ENCODE data around the gene SOX1. TPM values are rescaled to one million over a fixed set of nuclear protein-coding genes. Genes with fewer than 3 reads are reported as not detected.

The SOX1 gene
- total and polyA plus RNA-seq, 10 of the 15 experiments (the other 5 are each of a cell fraction or from before 2014, with no cell fraction given), result not detected

GRCh38 chr13:112097770-112098169 lies 30.8 kb downstream of the SOX1 start:
- ATAC-seq (no peak), DNase-seq (ENCODE audit: low read depth, low spot score) (no peak), FAIRE-seq (no peak)
- in situ Hi-C loops (cut with MboI), result loop anchor here (25.0 kb wide), 1 partner anchor 515 kb away; no protein-coding TSS in a partner anchor
- no peak for TF ChIP-seq ZNF622 (IDR thresholded peaks at IDR 0.05)
- no peak for TF ChIP-seq SMC3 (IDR thresholded peaks at IDR 0.05; ENCODE audit: borderline replicate concordance, low read length)
- no peak for TF ChIP-seq EGR1 (IDR thresholded peaks at IDR 0.05; ENCODE audit: borderline replicate concordance in 1 of 2, low read depth in 2 of 2, low read length in 2 of 2)
- no peak for TF ChIP-seq STAT3 (IDR thresholded peaks at IDR 0.05; ENCODE audit: low read depth, low read length)
- TF ChIP-seq JUND (IDR thresholded peaks at IDR 0.05; ENCODE audit: low read depth, low read length), result no peak
- no peak for TF ChIP-seq IRF3 (IDR thresholded peaks at IDR 0.05)
- TF ChIP-seq ZSCAN29 (IDR thresholded peaks at IDR 0.05), result no peak
- ChIA-PET POLR2A (no interaction called here), RAD21 (ENCODE audit: unreplicated experiment) (no interaction called here), SMC1A (ENCODE audit: uncharacterized antibody, unreplicated experiment) (no interaction called here), CTCF (no interaction called here)
- no peaks in the 10 kb centered on the region for H3K27me3 ChIP-seq (replicated peaks in 1 of 2; ENCODE audit: control insufficient read depth in 2 of 2, insufficient read depth in 2 of 2, low read length in 1 of 2)
- H3K36me3 ChIP-seq (ENCODE audit: control insufficient read depth in 2 of 2, insufficient read depth in 2 of 2, low read length in 1 of 2), result no peaks in the 10 kb centered on the region
- H3K79me2 ChIP-seq (ENCODE audit: control insufficient read depth, insufficient read depth, low read length), result no peaks in the 10 kb centered on the region
- H2AFZ ChIP-seq (ENCODE audit: control insufficient read depth, low read depth, low read length), result no peak overlapping the region
- H4K20me1 ChIP-seq (ENCODE audit: control insufficient read depth, insufficient read depth), result no peaks in the 10 kb centered on the region
- intact Hi-C loops (cut with micrococcal nuclease; ENCODE audit: unreplicated experiment), result no loop called here
- no peaks in the 10 kb centered on the region for H3K9me3 ChIP-seq (replicated peaks; ENCODE audit: control insufficient read depth, insufficient read depth, low read length)
- no peak overlapping the region for H3K4me3 ChIP-seq
- no TSS peak for BruUV-seq (replicated peaks)
- H3K4me2 ChIP-seq (ENCODE audit: control insufficient read depth, insufficient read depth), result no peak overlapping the region
- no peak overlapping the region for H3K9ac ChIP-seq (ENCODE audit: control insufficient read depth, insufficient read depth, low read length)
- no peaks in the 10 kb centered on the region for H3K4me1 ChIP-seq (ENCODE audit: control insufficient read depth, insufficient read depth, low read length)
- 21% methylated on average over 10 of the region's 10 CpGs for whole genome bisulfite sequencing (ENCODE audit: insufficient coverage, insufficient replicate concordance, low lambda C conversion rate, missing lambda C conversion rate)
- H3K27ac ChIP-seq (ENCODE audit: control insufficient read depth, insufficient read depth), result no peak overlapping the region

GRCh38 chr13:112098699-112099098 lies 31.8 kb downstream of the SOX1 start:
- RAD21 ChIA-PET (ENCODE audit: unreplicated experiment), result no interaction called here
- SMC1A ChIA-PET (ENCODE audit: uncharacterized antibody, unreplicated experiment), result interaction anchor here (0.6 kb wide), 1 partner anchor 506 kb away, joined by 3 read pairs; no protein-coding TSS in a partner anchor
- BruUV-seq (replicated peaks), result no TSS peak
- Histone ChIP-seq H3K36me3 (ENCODE audit: control insufficient read depth in 2 of 2, insufficient read depth in 2 of 2, low read length in 1 of 2) (no peaks in the 10 kb centered on the region), H3K4me2 (ENCODE audit: control insufficient read depth, insufficient read depth) (no peak overlapping the region), H3K27me3 (replicated peaks in 1 of 2; ENCODE audit: control insufficient read depth in 2 of 2, insufficient read depth in 2 of 2, low read length in 1 of 2) (no peaks in the 10 kb centered on the region), H3K4me1 (ENCODE audit: control insufficient read depth, insufficient read depth, low read length) (no peaks in the 10 kb centered on the region), H3K79me2 (ENCODE audit: control insufficient read depth, insufficient read depth, low read length) (no peaks in the 10 kb centered on the region), H3K27ac (ENCODE audit: control insufficient read depth, insufficient read depth) (no peak overlapping the region), H3K9ac (ENCODE audit: control insufficient read depth, insufficient read depth, low read length) (no peak overlapping the region), H3K4me3 (no peak overlapping the region), H3K9me3 (replicated peaks; ENCODE audit: control insufficient read depth, insufficient read depth, low read length) (no peaks in the 10 kb centered on the region; the same call in 2 of the 3 replicates), H2AFZ (ENCODE audit: control insufficient read depth, low read depth, low read length) (no peak overlapping the region), H4K20me1 (ENCODE audit: control insufficient read depth, insufficient read depth) (no peaks in the 10 kb centered on the region)
- 16% methylated on average over 9 of the region's 9 CpGs for WGBS (ENCODE audit: insufficient coverage, insufficient replicate concordance, low lambda C conversion rate, missing lambda C conversion rate)
- DNase-seq (ENCODE audit: low read depth, low spot score) (no peak), FAIRE-seq (no peak), ATAC-seq (no peak)
- intact Hi-C loops (cut with micrococcal nuclease; ENCODE audit: unreplicated experiment), result no loop called here
- CTCF ChIA-PET, result no interaction called here
- POLR2A ChIA-PET, result no interaction called here
- TF ChIP-seq CHD4 (IDR thresholded peaks at IDR 0.05) (no peak), PBX3 (IDR thresholded peaks at IDR 0.05; ENCODE audit: insufficient replicate concordance, low read depth, low read length) (no peak), CUX1 (IDR thresholded peaks at IDR 0.05; ENCODE audit: insufficient replicate concordance, low read depth, low read length) (no peak)
- in situ Hi-C loops (cut with MboI), result loop anchor here (25.0 kb wide), 1 partner anchor 514 kb away; no protein-coding TSS in a partner anchor
